ENCODE measurements around the gene MTF2.

DNA sequence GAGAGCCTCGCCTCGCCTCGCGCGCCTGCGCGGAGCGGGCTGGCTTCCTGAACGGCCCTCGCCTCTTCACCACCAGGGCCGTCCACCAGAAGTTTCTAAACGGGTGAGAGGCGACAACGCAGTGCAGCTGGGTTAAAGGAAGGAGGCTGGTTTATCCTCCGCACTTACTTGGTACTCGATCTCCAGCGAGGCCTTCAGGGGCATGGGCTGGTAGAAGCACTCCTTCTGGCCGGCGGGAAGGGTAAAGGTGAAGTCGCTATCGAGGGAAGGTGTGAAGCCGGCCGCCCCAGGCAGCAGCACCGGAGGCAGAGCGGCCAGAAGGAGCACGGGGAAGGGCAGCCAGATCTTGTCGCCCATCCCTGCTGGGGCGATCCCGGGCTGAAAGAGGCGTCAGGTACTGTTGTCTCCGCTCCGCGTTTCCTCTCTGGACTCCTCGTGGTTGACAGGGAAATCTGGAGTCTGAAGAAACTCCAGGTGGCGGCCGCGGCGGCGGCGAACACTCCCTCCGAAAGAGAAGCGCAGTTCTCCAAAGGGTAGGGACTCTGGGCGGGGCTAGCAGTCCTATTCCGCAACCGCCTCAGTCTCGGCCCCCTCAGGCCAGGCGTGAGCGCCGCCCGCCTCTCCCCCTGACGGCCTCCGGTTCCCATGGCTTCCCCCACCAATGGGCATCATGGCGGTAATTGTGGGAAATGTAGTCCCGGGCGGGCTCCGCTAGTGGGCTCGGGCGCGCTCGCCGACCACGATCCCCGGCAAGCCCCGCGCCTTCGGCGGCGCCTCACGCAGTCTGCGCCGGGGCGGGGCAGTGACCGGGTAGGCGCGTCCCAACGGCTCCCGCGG, 101.0 kb downstream of the MTF2 start, which contains the start of gene TMED5:
- peak; percentile 86 for TF ChIP-seq POLR2A (IDR thresholded peaks at IDR 0.05; ENCODE audit: low read depth, low read length)
- TF ChIP-seq TAF1 (IDR thresholded peaks at IDR 0.05; ENCODE audit: low read depth, low read length) = no peak; the same call in 1 of the 2 replicates

All from GM12891 (cell line).